RKO (cell line): ENCODE measurements around the gene RUNDC3A.
"Not testable (repeated sequence)": the region's sequence is repeated elsewhere in the genome, so short reads cannot be mapped to it uniquely, and the experiment has no call there.

Experiments used
- DNase-seq: peaks from one replicate; pipeline ENCODE4 v3.0.0-alpha.2; 2016; ENCODE audit warnings: low spot score

The RUNDC3A gene

DNA sequence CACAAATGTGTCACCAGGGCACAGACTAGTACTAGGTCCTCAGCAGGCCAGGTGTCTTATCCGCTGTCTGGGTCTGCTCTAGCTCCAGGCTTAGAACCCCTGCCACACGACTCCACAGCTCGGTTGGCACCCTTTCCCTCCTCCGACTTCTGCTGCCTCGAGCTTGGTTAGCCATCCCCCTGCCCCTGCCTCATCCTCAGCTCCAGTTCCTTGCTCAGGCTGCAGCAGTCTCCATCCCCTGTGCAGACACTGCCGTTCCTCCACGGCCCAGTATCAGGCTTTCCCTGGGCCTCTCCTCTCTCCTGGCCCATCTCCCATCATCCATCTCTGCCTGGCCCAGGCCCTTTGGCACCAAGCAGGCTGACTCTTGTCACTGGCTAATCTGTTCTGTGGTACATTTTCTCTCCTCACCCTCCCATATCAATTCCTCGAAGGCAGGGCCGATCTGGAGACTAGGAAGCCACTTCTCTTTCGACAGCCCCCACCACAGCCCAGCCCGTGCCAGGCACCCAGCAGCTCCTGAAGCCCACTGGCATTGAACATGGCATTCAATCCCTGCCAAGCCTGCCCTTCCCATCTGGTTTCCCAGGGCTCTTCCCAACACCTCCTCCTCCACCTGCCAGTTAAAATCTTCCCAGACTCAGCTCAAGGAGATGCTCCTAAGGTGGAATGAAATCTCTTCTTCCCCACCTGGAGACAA lies 35.3 kb downstream of the RUNDC3A start:
- DNase-seq, result no peak

DNA sequence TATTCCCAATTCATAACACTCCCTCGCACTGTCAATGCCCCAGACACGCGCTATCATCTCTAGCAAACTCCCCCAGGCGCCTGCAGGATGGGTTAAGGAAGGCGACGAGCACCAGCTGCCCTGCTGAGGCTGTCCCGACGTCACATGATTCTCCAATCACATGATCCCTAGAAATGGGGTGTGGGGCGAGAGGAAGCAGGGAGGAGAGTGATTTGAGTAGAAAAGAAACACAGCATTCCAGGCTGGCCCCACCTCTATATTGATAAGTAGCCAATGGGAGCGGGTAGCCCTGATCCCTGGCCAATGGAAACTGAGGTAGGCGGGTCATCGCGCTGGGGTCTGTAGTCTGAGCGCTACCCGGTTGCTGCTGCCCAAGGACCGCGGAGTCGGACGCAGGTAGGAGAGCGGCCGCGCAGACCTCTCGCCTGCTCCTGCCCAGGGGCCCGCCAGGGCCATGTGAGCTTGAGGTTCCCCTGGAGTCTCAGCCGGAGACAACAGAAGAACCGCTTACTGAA lies 36.6 kb downstream of the RUNDC3A start, which contains the start of gene GRN:
TSS of gene GRN (plus strand) at position 364 of the 515 bp plus-strand sequence. CDS start 3,863 bp downstream, outside the sequence.
- DNase-seq, result peak; percentile 98

DNA sequence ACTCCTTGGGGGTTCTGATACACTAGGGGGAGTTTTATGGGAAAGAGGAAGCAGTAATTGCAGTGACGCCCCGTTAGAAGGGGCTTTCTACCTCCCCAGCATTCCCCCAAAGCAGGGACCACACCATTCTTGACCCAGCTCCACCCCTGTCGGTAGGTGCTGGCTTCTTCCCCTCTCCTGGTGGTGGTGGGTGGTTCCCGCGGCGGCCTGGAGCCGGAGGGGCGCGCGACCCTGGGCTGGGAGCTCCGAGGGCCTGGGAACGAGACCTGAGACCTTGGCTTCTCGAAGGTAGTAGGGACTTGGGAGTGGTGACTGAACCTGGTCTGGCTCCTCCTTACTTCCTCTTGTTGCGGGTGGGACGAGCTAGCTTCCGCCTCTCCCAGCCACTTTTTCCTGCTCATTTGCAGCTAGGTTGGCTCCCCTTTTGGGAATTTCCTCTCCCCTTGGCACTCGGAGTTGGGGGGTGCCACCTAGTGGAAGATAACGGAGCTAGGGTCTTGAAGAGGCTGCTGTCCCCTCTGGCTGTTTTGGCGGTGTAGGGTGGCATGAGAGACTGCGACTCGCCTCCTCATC lies 37.1 kb downstream of the RUNDC3A start:
- peak; percentile 90 for DNase-seq

DNA sequence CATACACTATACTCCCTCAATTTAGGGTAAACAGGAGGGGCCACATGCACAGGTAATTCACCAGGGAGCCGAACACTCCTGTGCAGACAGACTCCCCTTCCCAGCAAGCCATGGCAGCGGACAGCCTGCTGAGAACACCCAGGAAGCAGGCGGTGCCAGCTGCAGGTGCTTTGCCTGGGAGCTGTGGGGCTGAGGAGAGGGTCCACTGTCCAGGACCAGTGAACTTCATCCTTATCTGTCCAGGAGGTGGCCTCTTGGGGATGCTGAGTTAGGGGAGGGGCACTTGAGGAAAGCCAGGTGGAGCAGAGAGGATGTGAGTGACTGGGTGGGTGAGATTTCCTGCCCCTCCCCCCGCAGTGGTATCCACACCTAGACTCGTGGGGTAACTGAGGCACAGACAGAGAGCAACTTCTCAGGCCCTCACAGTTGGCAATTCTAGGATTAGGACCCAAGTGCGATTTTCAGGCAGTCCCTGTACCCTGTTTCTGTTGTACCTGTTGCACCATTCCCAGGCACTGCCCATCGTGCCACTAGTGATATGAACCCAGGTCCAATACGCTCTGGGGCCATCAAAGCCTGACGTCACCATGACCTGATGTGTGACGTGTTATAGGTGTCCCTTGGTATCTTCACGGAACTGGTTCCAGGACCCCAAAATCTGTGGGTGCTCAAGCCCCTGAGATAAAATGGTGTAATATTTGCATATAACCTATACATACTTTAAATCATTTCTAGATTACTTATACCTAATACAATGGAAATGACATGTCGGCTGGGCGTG lies 37.9 kb downstream of the RUNDC3A start:
- DNase-seq, result no peak

DNA sequence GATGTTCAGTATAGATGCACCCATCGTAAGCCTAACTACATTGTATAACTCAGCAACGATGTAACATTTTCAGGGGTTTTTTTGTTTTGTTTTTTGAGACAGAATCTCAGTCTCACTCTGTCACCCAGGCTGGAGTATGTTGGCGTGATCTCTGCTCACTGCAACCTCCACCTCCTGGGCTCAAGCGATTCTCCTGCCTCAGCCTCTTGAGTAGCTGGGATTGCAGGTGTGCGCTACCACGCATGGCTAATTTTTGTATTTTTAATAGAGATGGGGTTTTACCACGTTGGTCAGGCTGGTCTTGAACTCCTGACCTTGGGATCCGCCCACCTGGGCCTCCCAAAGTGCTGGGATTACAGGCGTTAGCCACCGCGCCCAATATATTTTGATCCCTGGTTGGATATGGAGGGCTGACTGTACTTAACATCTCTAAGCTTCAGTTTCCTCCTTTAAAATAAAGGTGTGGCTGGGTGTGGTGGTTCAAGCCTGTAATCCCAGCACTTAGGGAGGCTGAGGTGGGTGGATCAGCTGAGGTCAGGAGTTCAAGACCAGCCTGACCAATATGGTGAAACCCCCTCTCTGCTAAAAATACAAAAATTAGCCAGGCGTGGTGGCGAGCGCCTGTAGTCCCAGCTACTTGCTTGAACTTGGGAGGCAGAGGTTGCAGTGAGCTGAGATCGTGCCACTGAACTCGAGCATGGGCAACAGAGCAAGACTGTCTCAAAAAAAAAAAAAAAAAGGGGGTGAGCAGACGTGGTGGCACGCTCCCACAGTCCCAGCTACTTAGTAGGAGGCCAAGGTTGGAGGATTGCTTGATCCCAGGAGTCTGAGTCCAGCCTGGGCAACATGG lies 39.0 kb downstream of the RUNDC3A start:
- DNase-seq, result not testable (repeated sequence)

DNA sequence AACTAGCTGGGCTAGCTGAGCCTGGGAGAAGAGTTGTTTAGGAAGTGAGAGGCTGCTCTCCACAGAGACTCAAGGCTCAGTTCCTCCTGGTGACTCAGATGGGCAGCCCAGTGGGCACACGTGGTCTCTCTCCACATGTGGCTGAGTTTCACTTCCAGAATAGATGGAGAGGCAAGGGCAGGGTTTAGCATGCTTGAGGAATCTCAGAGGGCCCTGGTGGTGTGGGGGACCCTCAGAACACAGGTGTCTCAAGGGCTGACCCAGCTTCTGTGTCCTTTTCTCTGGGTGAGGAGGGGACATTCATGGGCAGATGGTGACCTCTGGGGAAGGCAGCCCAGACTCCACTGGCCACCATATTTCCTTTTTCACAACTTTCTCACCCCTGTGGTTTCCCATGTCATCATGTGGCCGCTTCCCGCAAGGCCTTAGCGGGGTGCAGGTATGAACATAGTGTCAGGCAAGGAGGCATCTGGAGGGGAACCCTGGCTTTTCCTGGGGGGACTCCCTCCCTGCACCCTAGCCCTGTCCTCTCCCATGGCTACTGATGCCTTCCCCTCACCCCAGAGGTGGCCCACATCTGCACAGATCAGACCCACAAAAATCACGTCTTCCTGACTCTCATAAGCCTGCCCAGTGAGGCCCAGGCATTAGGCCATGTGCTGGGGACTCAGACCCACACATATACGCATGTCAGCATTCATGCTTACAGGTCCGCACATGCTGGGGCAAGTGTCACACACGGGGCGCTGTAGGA lies 40.0 kb downstream of the RUNDC3A start:
- peak; percentile 57 for DNase-seq

DNA sequence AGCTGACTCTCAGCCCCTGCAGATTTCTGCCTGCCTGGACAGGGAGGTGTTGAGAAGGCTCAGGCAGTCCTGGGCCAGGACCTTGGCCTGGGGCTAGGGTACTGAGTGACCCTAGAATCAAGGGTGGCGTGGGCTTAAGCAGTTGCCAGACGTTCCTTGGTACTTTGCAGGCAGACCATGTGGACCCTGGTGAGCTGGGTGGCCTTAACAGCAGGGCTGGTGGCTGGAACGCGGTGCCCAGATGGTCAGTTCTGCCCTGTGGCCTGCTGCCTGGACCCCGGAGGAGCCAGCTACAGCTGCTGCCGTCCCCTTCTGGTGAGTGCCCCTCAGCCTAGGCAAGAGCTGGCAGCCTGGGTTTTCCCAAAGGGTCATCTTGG lies 40.6 kb downstream of the RUNDC3A start:
- no peak for DNase-seq

DNA sequence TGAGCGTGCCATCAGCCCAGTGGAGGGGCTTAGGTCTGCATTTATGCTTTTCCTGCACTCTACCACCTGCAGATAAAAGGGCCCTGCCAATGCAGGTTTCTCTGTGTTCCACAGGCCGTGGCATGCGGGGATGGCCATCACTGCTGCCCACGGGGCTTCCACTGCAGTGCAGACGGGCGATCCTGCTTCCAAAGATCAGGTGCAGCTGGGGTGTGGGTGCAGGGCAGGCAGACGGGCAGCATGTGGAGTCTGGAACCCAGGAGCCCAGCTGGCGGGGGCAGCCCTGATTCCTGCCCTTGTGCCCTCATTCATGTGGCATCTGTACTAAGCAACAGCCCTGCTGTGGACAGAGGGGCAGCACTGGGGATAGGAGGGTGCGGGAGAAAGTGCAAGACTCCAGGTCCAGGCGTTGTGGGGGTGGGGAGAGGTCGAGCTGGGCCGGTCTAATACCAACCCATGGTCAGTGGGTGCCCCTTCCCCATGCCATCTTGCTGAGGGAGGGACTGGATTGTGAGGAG lies 41.2 kb downstream of the RUNDC3A start:
- DNase-seq, result no peak

DNA sequence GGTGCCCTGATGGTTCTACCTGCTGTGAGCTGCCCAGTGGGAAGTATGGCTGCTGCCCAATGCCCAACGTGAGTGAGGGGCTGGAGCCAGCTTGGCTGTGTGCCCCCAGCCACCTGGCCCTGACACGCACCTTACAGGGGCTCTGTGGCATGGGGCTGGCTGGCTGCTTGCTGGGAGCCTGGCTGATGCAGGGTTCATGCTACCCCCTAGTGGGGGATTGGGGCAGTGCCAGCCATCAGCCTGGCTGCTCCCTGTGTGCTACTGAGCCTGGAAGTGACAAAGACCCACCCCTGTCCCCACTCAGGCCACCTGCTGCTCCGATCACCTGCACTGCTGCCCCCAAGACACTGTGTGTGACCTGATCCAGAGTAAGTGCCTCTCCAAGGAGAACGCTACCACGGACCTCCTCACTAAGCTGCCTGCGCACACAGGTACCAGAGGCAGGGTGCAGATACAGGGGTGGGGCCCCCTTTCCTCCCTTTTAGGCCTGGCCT lies 42.4 kb downstream of the RUNDC3A start:
- DNase-seq, result peak; percentile 54

DNA sequence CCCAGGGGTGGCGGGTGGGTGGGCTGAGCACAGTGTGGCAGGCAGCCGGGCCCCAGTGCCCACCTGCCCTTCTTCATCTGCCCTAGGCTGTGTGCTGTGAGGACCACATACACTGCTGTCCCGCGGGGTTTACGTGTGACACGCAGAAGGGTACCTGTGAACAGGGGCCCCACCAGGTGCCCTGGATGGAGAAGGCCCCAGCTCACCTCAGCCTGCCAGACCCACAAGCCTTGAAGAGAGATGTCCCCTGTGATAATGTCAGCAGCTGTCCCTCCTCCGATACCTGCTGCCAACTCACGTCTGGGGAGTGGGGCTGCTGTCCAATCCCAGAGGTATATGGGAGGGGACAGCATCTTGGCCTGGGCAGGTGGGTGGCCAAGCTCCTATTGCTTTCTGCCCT lies 43.1 kb downstream of the RUNDC3A start:
- no peak for DNase-seq

DNA sequence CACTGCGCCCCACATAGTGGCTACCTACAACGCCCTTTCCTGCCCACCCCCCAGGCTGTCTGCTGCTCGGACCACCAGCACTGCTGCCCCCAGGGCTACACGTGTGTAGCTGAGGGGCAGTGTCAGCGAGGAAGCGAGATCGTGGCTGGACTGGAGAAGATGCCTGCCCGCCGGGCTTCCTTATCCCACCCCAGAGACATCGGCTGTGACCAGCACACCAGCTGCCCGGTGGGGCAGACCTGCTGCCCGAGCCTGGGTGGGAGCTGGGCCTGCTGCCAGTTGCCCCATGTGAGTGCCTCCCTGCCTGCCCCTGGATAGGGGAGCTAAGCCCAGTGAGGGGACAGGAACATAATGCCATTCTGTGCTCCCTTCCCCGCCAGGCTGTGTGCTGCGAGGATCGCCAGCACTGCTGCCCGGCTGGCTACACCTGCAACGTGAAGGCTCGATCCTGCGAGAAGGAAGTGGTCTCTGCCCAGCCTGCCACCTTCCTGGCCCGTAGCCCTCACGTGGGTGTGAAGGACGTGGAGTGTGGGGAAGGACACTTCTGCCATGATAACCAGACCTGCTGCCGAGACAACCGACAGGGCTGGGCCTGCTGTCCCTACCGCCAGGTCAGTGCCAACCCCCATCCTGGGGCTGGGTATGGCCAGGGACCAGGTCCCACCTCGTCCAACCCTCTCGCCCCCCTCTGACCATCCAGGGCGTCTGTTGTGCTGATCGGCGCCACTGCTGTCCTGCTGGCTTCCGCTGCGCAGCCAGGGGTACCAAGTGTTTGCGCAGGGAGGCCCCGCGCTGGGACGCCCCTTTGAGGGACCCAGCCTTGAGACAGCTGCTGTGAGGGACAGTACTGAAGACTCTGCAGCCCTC lies 43.8 kb downstream of the RUNDC3A start:
- no peak for DNase-seq

DNA sequence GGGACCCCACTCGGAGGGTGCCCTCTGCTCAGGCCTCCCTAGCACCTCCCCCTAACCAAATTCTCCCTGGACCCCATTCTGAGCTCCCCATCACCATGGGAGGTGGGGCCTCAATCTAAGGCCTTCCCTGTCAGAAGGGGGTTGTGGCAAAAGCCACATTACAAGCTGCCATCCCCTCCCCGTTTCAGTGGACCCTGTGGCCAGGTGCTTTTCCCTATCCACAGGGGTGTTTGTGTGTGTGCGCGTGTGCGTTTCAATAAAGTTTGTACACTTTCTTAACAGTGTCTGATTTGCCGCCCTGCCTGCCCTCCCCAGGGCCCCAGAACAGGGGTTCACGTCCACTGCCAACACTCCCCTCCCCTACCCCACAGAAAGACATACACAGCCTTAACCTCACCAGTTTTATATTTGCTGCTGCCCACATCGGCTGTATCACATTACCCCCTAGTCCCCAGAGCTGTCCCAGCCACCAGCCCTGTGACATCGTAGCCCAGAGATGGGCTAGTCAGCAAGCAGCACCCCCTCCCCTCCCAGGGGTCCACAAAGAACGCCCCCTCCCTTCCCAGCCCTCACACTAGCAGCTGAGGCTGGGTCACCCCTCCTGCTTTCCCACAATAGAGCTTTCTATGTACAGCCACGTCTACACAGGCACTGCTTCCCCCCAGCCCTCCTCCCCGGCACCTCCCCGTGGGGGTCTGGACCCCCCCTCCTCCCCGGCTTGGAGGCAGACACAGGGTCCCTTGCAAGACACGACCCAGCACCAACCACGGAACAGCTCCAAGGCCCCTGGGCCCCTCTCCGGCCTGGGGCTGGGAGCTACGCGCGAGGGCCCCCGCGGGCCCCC lies 44.6 kb downstream of the RUNDC3A start:
- no peak for DNase-seq

DNA sequence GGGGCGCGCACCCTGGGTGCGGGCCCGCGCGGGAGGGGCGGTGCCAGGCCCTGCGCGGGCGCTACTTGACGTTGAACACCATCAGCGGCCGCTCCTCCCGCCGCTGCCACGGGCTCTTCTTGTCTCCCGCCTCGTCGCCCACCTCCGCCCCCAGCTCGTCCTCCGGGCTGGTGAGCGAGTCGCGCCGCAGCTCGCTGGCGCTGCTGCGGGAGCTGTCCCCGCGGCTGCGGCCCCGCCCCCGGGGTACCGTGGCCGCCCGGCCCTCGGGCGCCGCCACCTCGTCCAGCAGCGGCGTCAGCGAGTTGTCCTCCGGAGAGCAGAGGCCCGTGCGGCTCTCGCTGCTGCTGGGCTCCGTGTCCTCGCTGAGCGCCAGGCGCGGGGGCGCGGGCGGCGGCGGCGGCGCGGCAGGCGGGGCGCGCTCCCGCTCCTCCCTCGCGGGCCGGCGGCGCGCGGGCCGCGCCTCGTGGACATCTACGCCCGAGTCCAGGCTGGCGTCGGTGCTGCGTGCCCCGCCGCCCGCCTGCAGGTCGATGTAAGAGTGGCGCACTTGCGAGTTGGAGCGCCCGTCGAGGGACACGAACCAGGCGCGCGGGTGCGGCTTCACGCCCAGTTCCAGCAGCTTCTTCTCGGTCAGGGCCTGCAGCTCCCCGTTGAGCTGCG lies 45.4 kb downstream of the RUNDC3A start:
- no peak for DNase-seq

DNA sequence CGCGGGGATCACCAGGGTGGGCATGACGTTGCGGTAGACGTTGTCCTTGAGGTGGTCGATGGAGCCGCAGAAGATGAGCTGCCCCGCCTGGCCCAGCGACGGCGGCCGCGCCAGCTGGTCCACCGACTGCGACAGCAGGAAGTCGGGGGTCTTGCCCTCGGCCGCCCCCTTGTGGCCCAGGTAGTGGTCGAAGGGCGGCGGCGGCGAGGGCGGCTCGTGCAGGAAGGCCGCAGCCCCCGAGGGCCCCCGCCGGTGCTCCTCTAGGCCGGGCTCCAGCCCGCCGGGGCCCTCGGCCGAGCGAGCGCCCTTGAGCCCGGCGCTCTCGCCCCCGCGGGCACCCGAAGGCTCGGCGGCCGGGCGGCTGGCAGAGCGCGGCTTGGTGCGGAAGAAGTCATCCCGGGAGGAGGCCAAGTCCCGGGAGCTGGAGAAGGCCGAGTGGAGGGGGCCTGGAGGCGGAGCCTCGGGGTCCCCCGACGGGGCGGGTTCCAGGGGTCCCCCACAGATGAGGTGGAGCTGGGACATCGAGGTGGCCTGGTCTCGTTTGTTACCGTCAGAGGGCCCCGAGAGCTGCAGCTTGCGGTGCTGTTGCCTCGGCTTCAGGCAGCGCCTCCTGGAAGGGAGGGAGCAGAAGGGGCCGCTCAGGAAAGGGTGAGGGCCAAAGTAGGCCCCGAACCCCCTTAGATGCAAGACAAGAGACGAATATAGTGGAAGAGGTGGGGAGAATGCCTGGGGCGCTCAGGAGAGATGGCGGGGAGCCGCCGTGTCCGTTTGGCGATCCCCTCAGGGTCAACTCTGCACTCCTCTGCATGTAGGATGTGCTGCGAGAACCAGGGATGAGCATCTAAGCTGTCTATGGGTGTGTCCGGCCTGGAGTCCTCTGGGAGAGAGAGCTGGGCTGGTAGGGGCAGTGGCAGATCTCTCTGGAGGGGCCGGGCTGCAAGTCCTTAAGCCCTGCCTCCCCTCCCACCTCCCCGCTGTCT lies 46.5 kb downstream of the RUNDC3A start:
- no peak for DNase-seq

DNA sequence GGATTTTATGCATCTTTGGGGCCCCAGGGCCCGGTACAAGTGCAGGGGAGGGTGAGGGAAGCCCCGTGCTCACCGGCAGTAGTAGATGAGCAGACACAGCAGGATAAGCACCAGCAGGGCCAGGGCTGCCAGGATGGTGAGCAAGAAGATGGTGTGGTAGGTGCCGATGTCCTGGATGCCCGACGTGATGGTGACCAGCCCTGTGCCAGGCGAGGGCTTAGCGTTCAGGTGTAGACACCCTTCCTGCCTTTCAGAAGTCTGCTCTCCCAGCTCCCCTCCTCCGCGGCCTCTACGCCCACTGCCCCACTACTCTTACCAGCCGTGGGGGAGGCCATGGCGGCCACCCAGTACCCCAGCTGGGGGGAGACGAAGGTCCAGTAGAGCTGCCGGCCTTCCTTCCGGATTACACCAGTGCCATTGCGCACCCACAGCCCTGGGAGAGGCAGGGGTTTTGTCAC lies 47.3 kb downstream of the RUNDC3A start:
- DNase-seq, result no peak

DNA sequence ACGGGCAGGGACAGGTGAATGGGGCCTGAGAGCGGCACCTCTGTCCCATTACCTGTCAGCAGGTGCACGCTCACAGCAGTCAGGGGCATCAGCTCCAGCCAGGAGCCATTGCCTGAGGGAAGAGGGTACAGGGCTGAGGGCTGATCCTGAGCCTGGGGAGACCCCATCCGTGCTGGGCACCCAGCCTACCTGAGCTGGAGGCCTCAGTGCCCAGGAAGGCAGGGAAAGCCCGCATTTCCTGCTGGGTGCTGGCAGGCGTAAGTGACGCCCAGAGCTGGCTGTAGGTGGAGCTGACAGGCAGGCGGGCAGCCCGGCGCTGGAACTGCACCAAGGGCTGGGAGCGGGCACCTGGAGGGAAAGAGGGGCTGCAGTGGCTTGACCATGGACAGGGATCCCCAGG lies 47.8 kb downstream of the RUNDC3A start:
- DNase-seq, result no peak

DNA sequence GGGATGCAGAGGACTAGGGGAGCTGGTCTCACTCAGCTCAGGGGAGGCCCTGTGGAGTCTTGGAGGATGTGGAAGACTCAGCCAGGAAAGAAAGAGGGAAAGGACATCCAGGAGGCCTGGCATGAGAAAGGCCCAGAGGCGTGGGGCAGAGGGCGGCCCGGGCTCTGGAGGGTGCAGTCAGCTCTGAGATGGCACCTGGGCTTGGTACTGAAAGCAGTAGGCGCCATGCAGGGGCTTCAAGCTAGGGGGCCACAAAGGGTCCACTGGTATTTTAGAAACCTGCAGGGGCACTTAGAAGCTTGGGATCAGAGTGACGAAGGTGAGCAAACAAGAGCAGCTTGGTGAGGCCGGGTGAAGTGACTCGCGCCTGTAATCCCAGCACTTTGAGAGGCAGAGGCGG lies 49.7 kb downstream of the RUNDC3A start:
- no peak for DNase-seq
